Measurements from ENCODE around the gene CEP95.

Gene CEP95

DNA sequence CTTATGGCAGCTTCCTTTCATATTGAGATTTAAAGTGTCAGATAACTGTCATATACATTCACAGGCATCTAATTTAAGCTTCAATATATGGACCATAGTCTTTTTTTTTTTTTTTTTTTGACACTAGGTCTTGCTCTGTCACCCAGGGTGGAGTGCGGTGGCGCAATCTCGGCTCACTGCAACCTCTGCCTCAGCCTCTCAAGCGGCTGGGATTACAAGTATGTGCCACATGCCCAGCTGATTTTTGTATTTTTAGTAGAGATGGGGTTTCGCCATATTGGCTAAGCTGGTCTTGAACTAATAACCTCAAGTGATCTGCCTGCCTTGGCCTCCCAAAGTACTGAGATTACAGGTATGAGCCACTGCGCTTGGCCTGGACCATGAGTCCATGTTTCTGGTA lies 13.6 kb downstream of the CEP95 start:
- DNase-seq (ENCODE audit: low spot score), result no peak

DNA sequence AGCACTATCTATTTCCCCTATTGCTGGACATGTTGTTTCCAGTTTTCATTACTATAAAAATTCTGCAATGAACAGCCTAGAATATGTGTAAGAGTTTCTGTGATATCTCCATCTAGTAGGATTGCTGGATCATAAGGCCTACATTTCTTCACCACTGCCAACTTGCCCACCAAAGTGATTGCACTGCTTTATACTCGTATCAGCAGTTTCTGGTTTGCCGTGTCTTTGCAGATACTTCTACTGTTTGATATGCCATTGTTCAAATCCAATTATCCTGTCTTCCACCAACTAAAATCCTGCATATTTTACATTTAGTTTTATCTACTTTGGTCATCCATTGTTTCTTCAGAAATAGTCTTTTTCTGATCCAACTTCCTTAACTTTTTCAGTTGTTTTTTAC lies 21.1 kb downstream of the CEP95 start:
- DNase-seq (ENCODE audit: low spot score), result no peak

DNA sequence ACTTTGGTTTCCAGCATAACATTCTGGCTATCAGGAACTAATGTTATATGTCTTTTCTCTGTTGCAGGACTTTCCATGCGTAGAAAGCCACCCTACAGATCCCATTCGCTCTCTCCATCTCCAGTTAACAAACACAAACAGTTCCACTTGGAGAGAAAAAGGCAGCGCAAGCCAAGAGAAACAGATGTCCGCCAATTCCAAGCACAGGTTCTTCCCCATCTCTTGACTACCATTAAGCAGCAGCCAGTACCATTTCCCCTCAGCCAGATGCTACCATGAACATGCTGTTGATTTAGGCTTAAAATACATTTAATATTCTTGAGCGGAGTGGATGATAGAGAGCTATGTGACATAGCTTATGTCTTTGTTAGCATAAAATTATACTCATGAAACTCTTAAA lies 22.4 kb downstream of the CEP95 start:
- no peak for DNase-seq (ENCODE audit: low spot score)

DNA sequence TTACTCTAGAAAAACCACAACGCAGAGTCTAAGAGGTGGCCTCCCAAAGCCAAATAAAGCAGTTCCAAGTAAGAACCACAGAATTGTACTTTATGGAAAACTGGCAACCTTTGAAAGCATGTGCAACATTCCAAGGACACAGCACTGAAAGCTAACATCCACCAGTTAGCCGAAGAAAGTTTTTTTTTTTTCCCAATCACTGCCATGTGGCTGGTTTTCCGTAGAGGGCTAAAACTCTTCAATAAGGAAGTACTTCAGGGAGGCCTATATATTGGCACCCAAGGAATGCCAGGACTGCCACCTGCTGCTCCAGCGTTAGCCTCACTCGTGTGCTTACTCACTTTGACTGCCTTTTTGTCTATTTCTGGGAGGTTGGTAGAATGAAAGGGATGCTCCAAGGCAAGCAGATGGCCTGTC lies 25.2 kb downstream of the CEP95 start:
- no peak for DNase-seq (ENCODE audit: low spot score)

DNA sequence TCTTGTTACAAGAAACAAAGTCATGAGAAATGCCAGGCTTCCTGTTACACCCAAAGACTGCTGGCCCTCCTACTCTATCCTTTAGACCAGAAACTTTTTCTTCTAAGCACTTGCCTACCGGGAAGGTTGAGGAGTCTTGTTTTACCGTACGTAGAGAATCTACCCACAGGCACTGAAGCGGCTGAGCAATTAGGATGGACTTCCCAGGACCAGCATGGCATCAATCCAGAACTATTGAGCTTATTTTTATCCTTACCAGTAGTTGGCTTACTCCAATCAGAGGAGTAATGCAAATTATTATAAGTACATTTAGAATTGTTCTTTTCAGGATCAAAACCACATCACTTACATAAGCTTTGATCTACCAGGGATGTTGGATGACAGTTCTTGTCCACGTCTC lies 25.6 kb downstream of the CEP95 start:
- no peak for DNase-seq (ENCODE audit: low spot score)

DNA sequence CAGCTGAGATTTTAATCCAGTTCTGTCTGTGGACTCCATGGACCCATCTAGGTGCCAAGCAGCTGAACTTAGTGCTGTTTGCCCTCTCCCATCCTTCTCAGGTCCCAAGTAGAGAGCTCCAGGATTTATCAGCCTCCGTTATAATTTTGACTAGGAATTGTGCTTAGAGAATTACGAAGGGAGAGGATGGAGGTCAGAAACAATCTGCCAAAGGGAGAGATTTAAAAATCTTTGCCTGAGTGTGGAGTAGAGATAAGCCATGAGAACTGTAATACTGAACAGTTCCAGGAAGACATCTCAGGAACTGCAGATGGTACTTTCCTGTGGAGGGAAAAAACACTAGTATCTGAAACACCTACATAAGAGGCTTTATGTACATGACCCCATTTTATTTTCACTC lies 27.0 kb downstream of the CEP95 start:
- no peak for DNase-seq (ENCODE audit: low spot score)

DNA sequence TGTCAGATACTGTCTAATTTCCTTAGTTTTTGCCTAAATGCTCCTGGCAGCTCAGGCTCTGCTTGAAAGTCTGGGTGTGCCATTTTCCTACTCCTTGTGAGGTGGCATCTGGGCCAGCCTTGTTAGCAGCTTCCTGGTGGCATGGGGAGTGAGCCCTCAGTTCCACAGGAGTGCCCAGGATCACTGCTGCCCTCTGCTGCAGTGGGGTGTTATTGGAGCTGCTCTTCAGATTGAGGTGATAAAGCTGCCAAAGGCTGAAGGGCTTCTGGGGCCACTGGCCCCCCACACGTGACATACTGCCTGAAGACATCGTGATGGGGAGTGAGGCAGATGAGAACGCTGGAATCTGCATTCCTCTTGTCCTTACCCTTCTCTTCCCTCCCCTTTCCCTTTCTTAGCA lies 27.4 kb downstream of the CEP95 start:
- no peak for DNase-seq (ENCODE audit: low spot score)

DNA sequence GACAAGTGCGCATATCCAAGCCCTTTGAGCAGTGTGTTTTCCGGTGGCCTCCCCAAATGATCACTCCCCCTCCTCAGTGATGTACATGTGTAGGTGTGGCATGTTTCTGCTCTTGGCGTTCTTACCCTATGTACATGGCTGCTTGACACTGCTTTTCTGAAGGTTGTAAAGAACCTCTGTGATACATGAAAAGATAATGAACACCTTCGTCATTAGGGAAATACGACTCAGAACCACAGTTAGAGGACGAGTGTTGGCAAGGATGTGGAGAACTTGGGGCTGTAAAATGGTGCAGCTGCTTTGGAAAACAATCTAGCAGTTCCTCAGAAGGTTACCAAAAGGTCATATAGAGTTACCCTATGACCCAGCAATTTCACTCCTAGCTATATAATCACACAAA lies 28.6 kb downstream of the CEP95 start:
- no peak for DNase-seq (ENCODE audit: low spot score)

DNA sequence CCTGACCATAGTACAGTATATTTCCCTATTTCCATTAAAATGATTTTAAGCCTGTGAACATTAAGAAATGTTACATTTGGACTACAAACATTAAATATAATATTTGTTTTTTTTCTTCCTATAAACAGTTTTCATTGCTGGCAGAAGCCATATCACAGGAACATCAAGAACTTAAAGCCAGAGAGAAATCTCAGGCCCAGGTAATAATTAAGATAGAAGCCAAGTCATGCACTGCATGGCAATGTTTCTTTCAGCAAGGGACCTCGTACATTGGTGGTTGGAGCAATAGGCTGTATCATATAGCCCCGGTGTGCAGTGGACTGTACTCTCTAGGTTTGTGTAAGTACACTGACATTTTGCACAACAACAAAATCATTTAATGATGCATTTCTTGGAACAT lies 30.1 kb downstream of the CEP95 start:
- DNase-seq (ENCODE audit: low spot score), result no peak

DNA sequence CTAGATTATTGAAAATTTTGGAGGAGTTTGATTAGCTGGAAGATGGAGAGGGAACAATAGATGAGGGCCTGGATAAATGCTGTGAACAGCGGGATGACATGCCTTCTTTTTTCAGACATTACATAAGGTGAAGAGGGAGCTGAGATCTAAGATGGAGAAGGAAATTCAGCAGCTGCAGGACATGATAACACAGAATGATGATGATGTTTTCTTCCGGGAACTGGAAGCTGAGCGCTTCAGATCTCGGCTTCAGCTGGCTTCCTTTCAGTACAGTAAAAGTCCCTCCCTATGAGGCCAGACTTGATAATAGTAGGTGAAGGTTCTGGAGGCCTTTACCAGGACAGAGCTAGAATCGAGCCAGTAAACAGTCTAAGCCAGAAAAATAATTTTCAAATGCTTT lies 30.7 kb downstream of the CEP95 start:
- no peak for DNase-seq (ENCODE audit: low spot score)

DNA sequence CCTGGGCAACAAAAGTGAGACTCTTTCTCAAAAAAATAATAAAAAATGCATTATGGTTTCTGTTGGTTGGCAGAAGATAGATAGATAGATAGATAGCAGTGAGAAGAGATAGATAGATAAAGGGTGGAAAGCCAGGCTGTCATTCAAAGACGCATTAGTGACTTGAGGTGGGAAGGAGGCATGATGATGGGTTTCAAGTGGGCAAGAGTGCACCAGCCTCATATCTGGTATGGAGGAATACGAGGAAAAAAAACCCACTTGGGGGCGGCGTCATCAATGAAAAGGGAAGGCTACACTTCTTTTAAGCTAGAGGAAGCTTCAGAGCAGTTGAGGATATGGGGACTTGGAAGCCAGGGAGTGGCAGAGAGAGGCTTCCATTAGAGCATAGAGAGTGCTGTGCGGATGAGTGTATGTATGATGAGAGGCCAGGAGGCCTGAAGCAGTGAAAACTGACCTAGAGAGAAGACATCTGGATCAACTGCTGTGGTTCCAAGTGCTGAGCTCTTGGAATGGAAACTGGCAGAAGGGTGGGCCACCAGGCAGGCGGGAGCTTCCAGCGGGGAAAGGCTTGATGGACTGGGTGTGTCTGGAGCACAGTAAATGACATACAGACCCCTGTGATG lies 31.8 kb downstream of the CEP95 start:
- no peak for DNase-seq (ENCODE audit: low spot score)

DNA sequence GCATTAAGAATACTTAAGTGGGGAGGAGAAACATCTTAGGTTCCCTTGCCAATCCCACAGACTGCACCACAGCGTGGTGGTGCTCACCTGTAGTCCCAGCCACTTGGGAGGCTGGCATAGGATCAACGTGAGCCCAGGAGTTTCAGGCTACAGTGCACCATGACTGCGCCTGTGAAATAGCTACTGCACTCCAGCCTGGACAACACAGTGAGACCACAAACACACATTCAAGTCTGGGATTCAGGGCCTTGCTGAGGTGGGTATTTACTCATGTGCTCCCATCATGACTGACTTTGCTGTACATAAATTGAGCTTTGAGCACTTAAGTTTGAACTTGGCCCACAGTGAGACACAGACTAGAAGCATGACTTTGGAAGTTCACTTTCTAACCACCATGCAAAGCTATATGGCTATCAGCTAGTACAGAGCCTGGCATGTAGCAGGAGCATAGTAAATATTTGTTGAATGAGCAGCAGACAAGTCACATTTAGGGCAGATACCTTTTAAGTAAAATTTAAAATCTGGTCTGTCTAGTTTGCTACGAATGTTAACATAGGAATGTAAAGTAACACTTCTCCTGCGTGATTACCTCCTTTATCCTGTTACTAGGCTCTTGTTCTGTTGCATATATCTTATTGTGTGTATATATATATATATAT lies 33.5 kb downstream of the CEP95 start:
- DNase-seq (ENCODE audit: low spot score), result no peak

DNA sequence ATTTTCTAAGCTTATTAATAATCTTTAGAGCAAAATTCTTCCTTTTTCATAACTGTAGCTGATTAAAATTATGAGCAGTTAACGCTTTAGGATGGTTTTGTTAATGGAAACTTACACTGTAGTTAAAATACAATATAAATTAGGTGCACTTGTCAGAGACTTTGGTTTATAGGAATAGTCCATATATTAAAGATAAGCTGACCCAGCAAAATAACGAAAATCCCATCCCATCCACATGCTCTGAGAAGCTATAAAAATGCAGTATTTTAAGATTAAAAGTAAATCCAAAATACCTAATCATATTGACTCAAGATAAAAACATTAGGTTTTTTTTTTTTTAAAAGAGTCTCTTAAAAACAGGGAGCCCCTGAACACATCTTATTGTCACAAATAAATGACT lies 38.0 kb downstream of the CEP95 start:
- DNase-seq (ENCODE audit: low spot score), result no peak

DNA sequence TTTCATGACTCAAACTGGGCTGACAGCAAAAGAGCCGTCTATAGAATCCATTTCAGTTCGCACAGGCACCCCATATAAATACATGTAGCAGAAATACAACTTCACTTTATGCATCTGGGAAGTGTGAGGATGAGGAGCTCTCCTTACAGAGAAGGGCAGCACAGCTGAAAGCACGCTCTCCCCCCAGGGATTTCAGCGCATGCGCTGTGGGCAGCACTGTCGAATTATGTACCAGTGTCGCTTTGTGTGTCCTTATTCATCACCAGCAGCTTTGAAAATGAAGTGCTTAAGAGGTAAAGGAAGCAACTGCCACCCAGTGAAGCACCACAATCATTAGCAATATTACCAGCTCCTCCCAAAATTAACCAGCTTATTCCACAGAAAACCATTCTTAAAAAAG lies 39.9 kb downstream of the CEP95 start:
- no peak for DNase-seq (ENCODE audit: low spot score)

DNA sequence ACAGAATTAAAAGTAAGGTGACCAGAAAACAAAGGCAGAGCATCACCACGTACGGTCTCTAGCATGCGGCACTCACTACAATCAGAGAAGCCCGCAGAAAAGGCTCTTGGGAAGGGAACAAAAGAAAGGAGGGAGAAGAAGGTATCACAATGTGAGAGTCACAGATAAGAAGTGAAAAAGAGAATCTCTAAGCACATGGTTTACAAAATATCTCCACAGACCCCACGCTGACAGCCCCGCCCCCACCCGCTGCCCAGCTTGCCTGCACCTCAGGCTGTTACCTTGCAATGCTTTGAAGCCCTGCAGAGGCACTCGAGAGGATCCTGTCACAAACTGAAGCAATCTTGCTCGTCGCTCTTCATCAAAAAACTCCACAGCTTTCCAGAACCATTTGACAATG lies 40.5 kb downstream of the CEP95 start:
- no peak for DNase-seq (ENCODE audit: low spot score)

DNA sequence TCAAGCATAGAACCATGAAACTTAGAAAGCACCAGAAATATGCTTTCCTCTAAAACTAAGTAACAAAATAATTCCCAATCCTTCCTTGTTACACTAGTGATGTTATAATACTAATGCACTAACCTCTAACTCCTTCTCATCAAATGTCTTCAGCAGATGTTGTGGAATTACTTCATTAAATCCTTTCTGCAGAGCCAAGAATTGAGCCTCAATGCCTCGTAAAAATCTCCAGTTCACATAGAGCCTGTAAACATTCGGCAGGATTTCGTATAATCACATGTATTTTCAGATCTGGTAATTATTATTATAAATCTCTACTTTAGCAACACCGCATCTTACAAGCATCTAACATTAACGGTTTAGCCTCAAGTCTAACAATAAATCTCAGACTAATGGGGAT lies 44.7 kb downstream of the CEP95 start:
- DNase-seq (ENCODE audit: low spot score), result no peak

DNA sequence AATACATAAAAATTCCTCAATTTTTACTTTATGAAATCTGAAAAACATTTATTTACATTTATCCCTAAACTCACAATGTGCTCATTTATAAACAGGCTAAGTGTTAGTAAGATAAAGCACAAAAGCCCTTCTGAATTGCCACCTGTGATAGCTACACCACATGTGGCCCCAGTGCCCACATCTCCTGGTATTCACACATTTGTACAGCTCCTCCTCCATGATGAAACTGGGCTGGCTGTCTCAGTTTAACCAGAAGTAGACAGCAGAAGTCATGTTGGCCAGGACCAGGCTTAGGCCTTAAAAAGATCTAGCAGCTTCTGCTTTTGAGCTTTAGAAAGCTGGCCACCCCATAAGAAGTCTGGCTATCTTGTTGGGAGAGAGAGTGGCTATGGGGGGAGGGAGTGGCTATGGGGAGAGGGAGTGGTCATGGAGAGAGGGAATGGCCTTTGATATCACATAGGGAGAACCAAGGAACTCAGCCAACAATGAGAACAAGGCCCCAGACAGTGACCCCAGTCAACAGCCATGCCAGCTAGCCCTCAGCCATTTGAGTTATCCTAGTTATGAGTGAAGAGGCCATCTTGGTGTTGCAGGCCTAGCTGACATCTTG lies 47.4 kb downstream of the CEP95 start:
- DNase-seq (ENCODE audit: low spot score), result no peak

DNA sequence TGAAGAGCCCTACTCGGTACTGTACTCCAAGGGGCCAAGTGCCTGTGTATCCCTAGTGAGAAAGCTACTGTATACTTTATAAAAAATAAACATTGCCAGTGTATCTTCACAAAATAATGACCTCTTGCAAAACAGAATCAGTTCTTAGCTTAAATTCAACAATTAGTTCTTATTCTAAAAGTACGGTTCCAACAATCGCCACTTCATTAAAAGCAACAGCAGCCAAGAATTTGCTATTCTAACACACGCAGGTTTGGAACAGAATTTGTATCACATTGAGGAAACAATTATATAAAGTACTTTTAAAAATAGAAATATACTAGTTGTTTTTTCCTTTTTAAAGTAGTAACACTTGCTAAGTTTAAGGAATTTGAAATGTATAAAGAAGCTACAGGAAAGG lies 48.5 kb downstream of the CEP95 start:
- no peak for DNase-seq (ENCODE audit: low spot score)

DNA sequence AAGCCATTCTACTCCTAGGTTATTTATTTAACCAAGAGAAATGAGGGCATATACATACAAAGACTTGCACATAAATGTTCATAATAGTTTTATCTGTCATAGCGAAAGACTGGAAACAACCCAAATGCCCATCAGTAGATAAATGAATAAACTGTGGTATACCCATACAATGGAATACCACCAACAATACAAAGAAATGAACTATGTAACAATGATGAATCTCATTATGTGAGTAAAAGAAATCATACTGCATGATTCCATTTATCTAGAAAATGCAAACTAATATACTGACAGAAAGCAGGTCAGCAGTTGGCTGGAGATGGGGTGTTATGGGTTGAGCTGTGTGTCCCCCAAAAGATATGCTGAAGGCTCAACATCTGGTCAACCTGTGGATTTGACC lies 57.3 kb downstream of the CEP95 start:
- no peak for DNase-seq (ENCODE audit: low spot score)

DNA sequence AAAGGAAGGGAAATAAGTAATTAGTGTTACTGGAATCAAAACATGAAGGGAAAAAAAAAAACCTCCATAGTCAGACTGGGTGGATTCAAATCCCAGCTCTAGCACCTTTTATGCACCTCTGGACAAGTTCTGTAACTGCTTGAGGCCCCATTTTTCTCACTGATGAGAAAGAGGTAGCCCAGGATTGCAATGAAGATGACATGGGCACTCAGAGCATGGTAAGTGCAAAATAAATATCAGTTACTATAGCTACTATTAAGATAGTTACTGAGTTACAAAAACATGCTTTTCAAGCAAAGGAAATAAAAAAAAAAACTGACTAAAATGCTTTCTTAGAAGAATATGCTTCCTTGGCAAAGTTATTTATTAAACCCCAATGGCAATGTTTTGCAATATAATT lies 58.8 kb downstream of the CEP95 start:
- no peak for DNase-seq (ENCODE audit: low spot score)

DNA sequence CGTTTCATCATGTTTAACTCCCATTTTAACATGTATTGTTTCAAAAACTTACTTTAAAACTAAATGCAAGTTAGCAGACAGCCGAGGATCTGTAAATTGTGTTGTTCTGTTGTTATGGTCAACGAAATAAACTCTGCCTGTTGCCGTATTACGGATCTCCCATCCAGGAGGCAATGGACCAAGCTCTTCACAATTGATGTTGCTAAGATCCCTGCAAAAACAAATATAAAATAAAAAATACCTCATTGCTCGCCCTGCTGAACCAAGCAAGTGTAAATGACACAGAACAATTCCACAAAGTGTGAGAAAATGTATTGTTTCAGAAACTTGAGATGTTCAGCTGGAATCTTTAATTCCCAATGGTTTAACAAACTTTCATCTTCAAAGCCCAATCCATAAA lies 65.0 kb downstream of the CEP95 start:
- DNase-seq (ENCODE audit: low spot score), result no peak

DNA sequence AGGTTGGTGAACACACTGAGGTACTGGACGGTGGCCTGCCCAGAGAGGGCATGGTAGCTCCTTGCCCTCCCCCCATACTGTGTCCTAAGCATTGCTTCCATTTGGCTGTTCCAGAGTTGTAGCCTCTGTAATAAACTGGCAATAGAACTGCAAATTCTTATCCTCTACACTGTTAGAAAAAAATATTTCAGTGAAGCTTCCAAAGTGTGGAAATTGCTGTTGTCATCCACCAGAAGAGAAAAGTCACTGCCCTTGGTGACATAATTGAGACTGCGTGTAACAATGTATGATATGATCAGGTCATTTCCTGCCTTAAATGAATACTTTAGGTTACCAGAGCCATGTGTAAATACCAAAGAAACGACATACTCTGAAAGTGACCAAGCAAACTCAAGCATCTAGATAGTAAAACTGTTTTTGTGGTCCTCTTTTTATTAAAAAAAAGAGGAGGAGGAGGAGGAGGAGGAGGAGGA lies 65.9 kb downstream of the CEP95 start:
- no peak for DNase-seq (ENCODE audit: low spot score)

DNA sequence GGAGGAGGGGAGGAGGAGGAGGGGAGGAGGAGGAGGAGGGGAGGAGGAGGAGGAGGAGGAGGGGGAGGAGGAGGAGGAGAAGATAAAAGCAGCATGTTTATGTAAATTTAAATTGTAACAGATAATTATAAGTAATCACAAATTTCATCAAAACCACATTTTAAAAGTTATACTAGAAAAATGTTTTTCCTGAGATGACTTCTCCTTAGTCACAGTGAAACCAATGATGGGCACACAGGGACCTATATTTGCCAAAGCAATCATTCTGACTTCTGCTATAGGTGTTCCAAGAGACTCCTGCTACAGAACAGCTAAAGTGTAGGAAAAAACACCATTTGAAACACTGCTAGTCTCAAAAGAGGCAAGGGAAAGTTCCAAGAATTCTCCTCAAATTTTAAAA lies 66.4 kb downstream of the CEP95 start:
- no peak for DNase-seq (ENCODE audit: low spot score)

DNA sequence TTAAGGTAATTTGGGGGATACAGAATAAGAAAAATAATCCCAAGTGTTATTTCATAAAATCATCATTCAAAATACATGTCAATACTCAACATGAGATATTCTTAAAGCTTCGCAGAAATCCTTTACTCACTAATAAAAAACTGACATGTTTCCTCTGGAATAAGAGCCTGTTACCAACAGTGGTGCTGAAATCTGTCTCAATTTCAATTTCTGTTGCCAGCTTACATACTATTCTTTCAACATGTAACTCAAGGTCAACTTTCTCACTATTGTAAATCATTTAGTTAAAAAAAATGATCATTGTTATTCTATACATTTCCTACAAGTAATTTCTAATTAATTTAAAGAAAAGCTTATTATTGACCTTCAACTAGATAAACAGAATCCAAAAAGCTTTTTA lies 67.9 kb downstream of the CEP95 start:
- no peak for DNase-seq (ENCODE audit: low spot score)
